Muscle of leg (tissue), 11 donors: ENCODE data around the gene RETNLB. TPM values are rescaled to one million over a fixed set of nuclear protein-coding genes. Genes with fewer than 3 reads are reported as not detected.

Experiments used
- DNase-seq: peaks from one replicate; pipeline ENCODE4 v3.0.0; 2013
- H3K27ac ChIP-seq: one replicate; pipeline ENCODE4 v1.5.1; 2013; ENCODE audit warnings: mild to moderate bottlenecking, low read length, control low read depth
- H3K27me3 ChIP-seq: one replicate; pipeline ENCODE4 v1.6.1; 2013; ENCODE audit warnings: low read length; ENCODE audit not compliant: control insufficient read depth, insufficient read depth
- H3K36me3 ChIP-seq: one replicate; pipeline ENCODE4 v1.6.1; 2013; ENCODE audit warnings: low read length; ENCODE audit not compliant: control insufficient read depth, insufficient read depth
- H3K4me1 ChIP-seq: one replicate; pipeline ENCODE4 v1.6.1; 2013; ENCODE audit warnings: low read length; ENCODE audit not compliant: control insufficient read depth, insufficient read depth
- H3K4me3 ChIP-seq: one replicate; pipeline ENCODE4 v1.5.1; 2013; ENCODE audit warnings: low read length, control low read depth
- H3K9me3 ChIP-seq: replicated peaks from 2 replicates; pipeline ENCODE4 v1.6.1; 2013; ENCODE audit warnings: low read depth, low read length; ENCODE audit not compliant: control insufficient read depth
- WGBS: methylation state at CpG from one replicate; pipeline ENCODE4 v1.1.5; 2013; ENCODE audit warnings: missing lambda C conversion rate; ENCODE audit not compliant: insufficient coverage; 5-methylcytosine and 5-hydroxymethylcytosine counted together
- polyA plus RNA-seq, 8 donors: library from polyadenylated mRNA; unstranded; fragments of 120-200 nt; gene quantifications; one replicate each; pipeline versions ENCODE4 v1.2.1 to v1.2.3, GENCODE V29; 2013; ENCODE audit warnings: inconsistent platforms in 1 of 8, low replicate concordance in 1 of 8; ENCODE audit not compliant: insufficient read length in 8 of 8, insufficient read depth in 1 of 8
- total RNA-seq: library from RNA; stranded (reverse); fragments of 120-200 nt; gene quantifications from one replicate; pipeline ENCODE4 v1.2.4, GENCODE V29; 2013

The RETNLB gene
- total and polyA plus RNA-seq, 9 donors: 0.50 TPM; not detected in 8

DNA sequence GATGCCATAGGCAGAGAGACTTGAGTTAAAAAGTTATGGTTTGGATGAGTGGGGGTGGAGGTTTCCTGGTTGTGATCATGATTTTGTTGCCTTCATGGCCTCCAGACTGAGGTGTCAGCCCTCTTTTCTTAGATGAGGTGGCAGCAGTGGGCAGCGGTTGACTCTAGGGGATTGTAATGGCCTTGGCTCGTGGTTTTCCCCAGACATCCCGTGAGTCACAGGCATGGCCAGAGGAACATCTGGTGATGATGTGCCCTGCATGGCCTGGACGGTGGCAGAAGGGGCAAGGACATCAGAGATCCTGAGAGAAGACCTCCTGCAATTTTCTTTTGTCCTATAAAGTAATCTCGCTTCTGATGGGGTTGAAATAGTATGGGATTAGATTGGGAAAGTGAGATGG is 12.4 kb downstream of the RETNLB start:
- no peak for DNase-seq
- WGBS: 88% methylated on average over 5 of the region's 5 CpGs
- Histone ChIP-seq H3K27ac (no peak overlapping the region), H3K9me3 (peaks cover 6% of the 10 kb centered on the region), H3K4me3 (no peak overlapping the region), H3K4me1 (no peaks in the 10 kb centered on the region), H3K36me3 (no peaks in the 10 kb centered on the region), H3K27me3 (no peaks in the 10 kb centered on the region)

DNA sequence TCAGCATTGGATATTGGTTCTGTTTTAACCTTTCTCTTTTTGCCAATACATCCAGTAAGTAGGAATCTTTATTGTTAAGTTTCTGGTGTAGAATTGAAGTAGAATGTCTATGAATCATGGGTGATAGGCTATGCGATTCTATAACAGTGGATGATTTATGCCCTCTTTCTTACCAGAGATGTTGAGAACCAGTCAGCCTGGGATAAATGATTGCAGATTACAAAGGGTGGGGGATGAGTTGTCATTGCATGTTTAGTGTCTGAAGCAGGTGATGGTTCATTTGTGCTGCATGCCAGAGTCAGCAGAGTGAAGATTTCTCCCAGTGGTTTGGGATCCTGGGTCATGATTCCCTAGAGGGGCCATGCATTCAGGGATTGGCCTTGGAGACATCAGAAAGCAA is 14.3 kb downstream of the RETNLB start:
- Histone ChIP-seq H3K4me1 (no peaks in the 10 kb centered on the region), H3K36me3 (no peaks in the 10 kb centered on the region)
- 100% methylated on average over 1 of the region's 1 CpG for WGBS

GRCh38 chr3:108736821-108737220 is 20.4 kb downstream of the RETNLB start:
- 81% methylated on average over 3 of the region's 6 CpGs for WGBS
- no peak overlapping the region for H3K27ac ChIP-seq
- no peaks in the 10 kb centered on the region for H3K36me3 ChIP-seq
- no peaks in the 10 kb centered on the region for H3K27me3 ChIP-seq
- no peak for DNase-seq
- no peak overlapping the region for H3K4me3 ChIP-seq
- H3K4me1 ChIP-seq: no peaks in the 10 kb centered on the region
- H3K9me3 ChIP-seq: no peaks in the 10 kb centered on the region

More for the DNA sequence above, 14.3 kb downstream of the RETNLB start:
- no peak for DNase-seq
- peaks cover 6% of the 10 kb centered on the region for H3K9me3 ChIP-seq
- no peak overlapping the region for H3K4me3 ChIP-seq
- no peaks in the 10 kb centered on the region for H3K27me3 ChIP-seq
- no peak overlapping the region for H3K27ac ChIP-seq

DNA sequence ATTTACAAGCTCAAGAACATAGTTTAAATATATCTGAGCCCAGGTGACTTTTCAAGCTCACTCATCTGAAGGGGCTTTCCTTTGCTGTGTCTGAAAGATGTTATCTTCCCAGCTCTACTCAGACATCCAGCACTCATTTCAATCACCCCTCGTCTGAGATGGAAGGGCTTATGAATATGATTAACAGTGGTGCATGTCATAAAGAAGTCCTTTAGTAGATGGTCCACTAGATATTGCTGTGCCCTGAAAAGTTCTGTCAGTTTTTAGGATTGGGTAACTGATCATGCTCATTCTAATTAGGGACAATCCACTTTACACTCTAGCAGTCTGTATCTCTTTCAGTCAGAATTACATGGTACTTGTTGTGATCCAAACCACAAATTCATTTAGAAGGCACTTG is 28.3 kb downstream of the RETNLB start:
- H3K4me3 ChIP-seq: no peak overlapping the region
- no peaks in the 10 kb centered on the region for H3K36me3 ChIP-seq
- no peaks in the 10 kb centered on the region for H3K27me3 ChIP-seq
- H3K27ac ChIP-seq: no peak overlapping the region
- no CpG with 5 or more reads among the region's 1 CpG for WGBS
- no peak for DNase-seq
- no peaks in the 10 kb centered on the region for H3K4me1 ChIP-seq
- no peaks in the 10 kb centered on the region for H3K9me3 ChIP-seq

DNA sequence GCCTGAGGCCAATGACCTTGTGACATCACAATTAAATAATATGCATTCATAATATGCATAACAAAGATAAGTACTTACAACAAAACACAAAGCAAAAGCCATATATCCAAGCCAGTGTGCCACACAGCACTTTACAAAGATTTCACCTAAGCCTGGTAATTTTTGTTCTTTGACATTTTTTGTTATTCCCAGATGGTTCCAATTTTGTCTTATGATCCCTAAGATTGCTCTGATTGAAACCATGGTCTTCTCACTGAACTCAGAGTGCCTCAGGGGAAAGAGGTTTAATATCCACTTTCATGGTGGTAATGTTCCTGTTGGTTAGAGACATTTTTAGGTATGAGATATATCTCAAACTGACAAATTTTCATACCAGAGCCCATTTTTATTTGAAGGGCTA is 29.1 kb downstream of the RETNLB start:
- Histone ChIP-seq H3K27me3 (no peaks in the 10 kb centered on the region), H3K4me3 (no peak overlapping the region), H3K27ac (no peak overlapping the region), H3K9me3 (no peaks in the 10 kb centered on the region), H3K36me3 (no peaks in the 10 kb centered on the region), H3K4me1 (no peaks in the 10 kb centered on the region)
- DNase-seq: no peak

GRCh38 chr3:108724101-108724500 is 33.1 kb downstream of the RETNLB start:
- no peak for DNase-seq
- Histone ChIP-seq H3K4me3 (no peak overlapping the region), H3K36me3 (no peaks in the 10 kb centered on the region), H3K4me1 (no peaks in the 10 kb centered on the region), H3K9me3 (no peaks in the 10 kb centered on the region), H3K27ac (no peak overlapping the region), H3K27me3 (no peaks in the 10 kb centered on the region)
- WGBS: no CpG with 5 or more reads among the region's 4 CpGs

DNA sequence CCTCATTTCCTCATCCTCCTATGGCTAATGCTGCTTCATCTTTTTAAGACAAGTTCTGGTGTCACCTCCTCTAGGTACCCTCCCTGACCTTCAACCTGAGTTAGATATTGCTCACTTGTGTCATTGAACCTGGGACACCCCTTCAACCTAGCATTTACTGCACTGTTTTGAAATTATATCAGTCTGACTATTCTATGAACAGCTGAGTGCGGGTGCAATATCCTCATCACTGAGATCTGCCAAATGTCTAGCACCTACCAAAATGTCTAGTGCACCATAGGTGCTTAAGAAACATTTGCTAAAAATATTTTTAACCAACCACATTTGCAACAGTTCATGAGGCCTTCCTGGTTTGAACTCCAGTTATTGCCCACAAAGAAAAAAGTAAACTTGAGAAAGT is 34.5 kb downstream of the RETNLB start:
- Histone ChIP-seq H3K4me1 (no peaks in the 10 kb centered on the region), H3K4me3 (no peak overlapping the region), H3K27ac (no peak overlapping the region), H3K36me3 (no peaks in the 10 kb centered on the region), H3K9me3 (no peaks in the 10 kb centered on the region), H3K27me3 (no peaks in the 10 kb centered on the region)
- WGBS: no CpG with 5 or more reads among the region's 1 CpG
- no peak for DNase-seq

- Histone ChIP-seq H3K27me3 (no peaks in the 10 kb centered on the region), H3K9me3 (no peaks in the 10 kb centered on the region), H3K4me1 (no peaks in the 10 kb centered on the region), H3K4me3 (no peak overlapping the region), H3K27ac (no peak overlapping the region), H3K36me3 (no peaks in the 10 kb centered on the region)
- WGBS: no CpG with 5 or more reads among the region's 2 CpGs
- DNase-seq: no peak
Observed at GRCh38 chr3:108719178-108719806, 37.9 kb downstream of the RETNLB start.

GRCh38 chr3:108718454-108718853 is 38.8 kb downstream of the RETNLB start:
- no CpG with 5 or more reads among the region's 2 CpGs for WGBS
- Histone ChIP-seq H3K4me1 (no peaks in the 10 kb centered on the region), H3K27ac (no peak overlapping the region), H3K4me3 (no peak overlapping the region), H3K36me3 (no peaks in the 10 kb centered on the region), H3K9me3 (no peaks in the 10 kb centered on the region), H3K27me3 (no peaks in the 10 kb centered on the region)
- DNase-seq: no peak

- H3K4me1 ChIP-seq: no peaks in the 10 kb centered on the region
- no peaks in the 10 kb centered on the region for H3K27me3 ChIP-seq
- no peaks in the 10 kb centered on the region for H3K36me3 ChIP-seq
- DNase-seq: no peak
- H3K27ac ChIP-seq: no peak overlapping the region
- WGBS: 76% methylated on average over 3 of the region's 3 CpGs
- H3K4me3 ChIP-seq: no peak overlapping the region
- no peaks in the 10 kb centered on the region for H3K9me3 ChIP-seq
Observed at GRCh38 chr3:108713816-108714215, 43.4 kb downstream of the RETNLB start.

GRCh38 chr3:108713009-108713516 is 44.1 kb downstream of the RETNLB start:
- no peaks in the 10 kb centered on the region for H3K4me1 ChIP-seq
- 33% methylated on average over 2 of the region's 5 CpGs for WGBS
- no peaks in the 10 kb centered on the region for H3K27me3 ChIP-seq
- DNase-seq: no peak
- no peaks in the 10 kb centered on the region for H3K36me3 ChIP-seq
- no peak overlapping the region for H3K27ac ChIP-seq
- H3K4me3 ChIP-seq: no peak overlapping the region
- H3K9me3 ChIP-seq: no peaks in the 10 kb centered on the region
